ENCODE data around the gene CLIC1. TPM values are rescaled to one million over a fixed set of nuclear protein-coding genes. Genes with fewer than 3 reads are reported as not detected.

The CLIC1 gene
- total and polyA plus RNA-seq, 2 experiments from 2014 or later, result 463 to 599 TPM

- DNase-seq (ENCODE audit: low spot score), result no peak
- Histone ChIP-seq H3K4me3 (no peak overlapping the region), H4K20me1 (ENCODE audit: insufficient read depth, poor library complexity, severe bottlenecking) (no peaks in the 10 kb centered on the region), H3K9me2 (replicated peaks; ENCODE audit: insufficient read depth) (no peaks in the 10 kb centered on the region), H2AFZ (no peak overlapping the region), H3K9me3 (ENCODE audit: low read depth) (no peaks in the 10 kb centered on the region), H3K4me1 (ENCODE audit: insufficient read depth) (peaks cover 8% of the 10 kb centered on the region), H3K79me2 (no peaks in the 10 kb centered on the region), H3K27ac (no peak overlapping the region), H3K27me3 (no peaks in the 10 kb centered on the region), H3K4me2 (no peak overlapping the region), H3K36me3 (replicated peaks; ENCODE audit: insufficient read depth, low read depth) (no peaks in the 10 kb centered on the region)
- TF ChIP-seq EZH2phosphoT487 (IDR thresholded peaks at IDR 0.05; ENCODE audit: low read depth, severe bottlenecking, unreplicated experiment), result no peak
- TF ChIP-seq CTCF (IDR thresholded peaks at IDR 0.05; ENCODE audit: poor library complexity), result no peak
- no peak for TF ChIP-seq EZH2 (IDR thresholded peaks at IDR 0.05; ENCODE audit: borderline replicate concordance)
- WGBS (ENCODE audit: low lambda C conversion rate, missing lambda C conversion rate), result 76% methylated on average over 4 of the region's 4 CpGs
Measured at GRCh38 chr6:31764198-31764597, 27.9 kb upstream of the CLIC1 start.

- Histone ChIP-seq H3K27me3 (no peaks in the 10 kb centered on the region), H3K4me1 (ENCODE audit: insufficient read depth) (peaks cover 8% of the 10 kb centered on the region), H4K20me1 (ENCODE audit: insufficient read depth, poor library complexity, severe bottlenecking) (no peaks in the 10 kb centered on the region), H2AFZ (no peak overlapping the region), H3K36me3 (replicated peaks; ENCODE audit: insufficient read depth, low read depth) (no peaks in the 10 kb centered on the region), H3K9me2 (replicated peaks; ENCODE audit: insufficient read depth) (no peaks in the 10 kb centered on the region), H3K4me3 (no peak overlapping the region), H3K9me3 (ENCODE audit: low read depth) (no peaks in the 10 kb centered on the region), H3K27ac (no peak overlapping the region), H3K79me2 (no peaks in the 10 kb centered on the region), H3K4me2 (no peak overlapping the region)
- no peak for DNase-seq (ENCODE audit: low spot score)
- WGBS (ENCODE audit: low lambda C conversion rate, missing lambda C conversion rate), result 11% methylated on average over 1 of the region's 1 CpG
- TF ChIP-seq EZH2 (IDR thresholded peaks at IDR 0.05; ENCODE audit: borderline replicate concordance), result no peak
Measured at GRCh38 chr6:31763619-31763940, 27.2 kb upstream of the CLIC1 start.

GRCh38 chr6:31762878-31763618 lies 26.7 kb upstream of the CLIC1 start:
- H4K20me1 ChIP-seq (ENCODE audit: insufficient read depth, poor library complexity, severe bottlenecking), result no peaks in the 10 kb centered on the region
- no peak for DNase-seq (ENCODE audit: low spot score)
- TF ChIP-seq EZH2phosphoT487 (IDR thresholded peaks at IDR 0.05; ENCODE audit: low read depth, severe bottlenecking, unreplicated experiment) (no peak), EZH2 (IDR thresholded peaks at IDR 0.05; ENCODE audit: borderline replicate concordance) (no peak), CTCF (IDR thresholded peaks at IDR 0.05; ENCODE audit: poor library complexity) (no peak)
- H3K4me2 ChIP-seq, result no peak overlapping the region
- H3K9me2 ChIP-seq (replicated peaks; ENCODE audit: insufficient read depth), result no peaks in the 10 kb centered on the region
- H3K79me2 ChIP-seq, result no peaks in the 10 kb centered on the region
- H3K36me3 ChIP-seq (replicated peaks; ENCODE audit: insufficient read depth, low read depth), result no peaks in the 10 kb centered on the region
- H3K27ac ChIP-seq, result no peak overlapping the region
- no peak overlapping the region for H3K4me3 ChIP-seq
- no peak overlapping the region for H2AFZ ChIP-seq
- 83% methylated on average over 7 of the region's 8 CpGs for WGBS (ENCODE audit: low lambda C conversion rate, missing lambda C conversion rate)
- peaks cover 8% of the 10 kb centered on the region for H3K4me1 ChIP-seq (ENCODE audit: insufficient read depth)
- no peaks in the 10 kb centered on the region for H3K9me3 ChIP-seq (ENCODE audit: low read depth)
- no peaks in the 10 kb centered on the region for H3K27me3 ChIP-seq

- Histone ChIP-seq H3K27ac (no peak within 1 kb of the TSS), H3K79me2 (no peaks in the 10 kb centered on the region), H3K36me3 (replicated peaks; ENCODE audit: insufficient read depth, low read depth) (no peaks in the 10 kb centered on the region), H2AFZ (no peak within 1 kb of the TSS), H3K4me3 (no peak within 1 kb of the TSS), H3K4me2 (no peak within 1 kb of the TSS), H3K27me3 (no peaks in the 10 kb centered on the region), H3K9me2 (replicated peaks; ENCODE audit: insufficient read depth) (no peaks in the 10 kb centered on the region), H3K4me1 (ENCODE audit: insufficient read depth) (peaks cover 8% of the 10 kb centered on the region), H4K20me1 (ENCODE audit: insufficient read depth, poor library complexity, severe bottlenecking) (no peaks in the 10 kb centered on the region), H3K9me3 (ENCODE audit: low read depth) (no peaks in the 10 kb centered on the region)
- WGBS (ENCODE audit: low lambda C conversion rate, missing lambda C conversion rate), result 89% methylated on average over 4 of the region's 4 CpGs
- TF ChIP-seq CTCF (IDR thresholded peaks at IDR 0.05; ENCODE audit: poor library complexity), result no peak
- TF ChIP-seq EZH2phosphoT487 (IDR thresholded peaks at IDR 0.05; ENCODE audit: low read depth, severe bottlenecking, unreplicated experiment), result no peak
- TF ChIP-seq EZH2 (IDR thresholded peaks at IDR 0.05; ENCODE audit: borderline replicate concordance), result no peak
- DNase-seq (ENCODE audit: low spot score), result no peak
Measured at GRCh38 chr6:31762356-31762755, 26.0 kb upstream of the CLIC1 start, which contains the start of gene SAPCD1. SAPCD1 (plus strand) TSS chr6:31762656; CDS start chr6:31763055, 399 bp downstream.
